Muscle layer of duodenum (tissue), 2 donors: ENCODE data around the gene IFT122.
"Not testable (repeated sequence)": the region's sequence is repeated elsewhere in the genome, so short reads cannot be mapped to it uniquely, and the experiment has no call there.

Experiments
- H3K27ac ChIP-seq: one replicate; pipeline ENCODE4 v1.7.0; 2013; ENCODE audit warnings: mild to moderate bottlenecking, low read length
- H3K27me3 ChIP-seq: one replicate; pipeline ENCODE4 v1.7.0; 2013; ENCODE audit warnings: low read depth, mild to moderate bottlenecking, control low read depth, low read length
- H3K36me3 ChIP-seq, 2 donors: one replicate each; pipeline ENCODE4 v1.7.0; 2013; ENCODE audit warnings: low read length in 2 of 2, control low read depth in 1 of 2, mild to moderate bottlenecking in 1 of 2; ENCODE audit not compliant: insufficient read depth in 2 of 2, control insufficient read depth in 1 of 2
- H3K4me1 ChIP-seq, 2 donors: one replicate each; pipeline ENCODE4 v1.7.0; 2013; ENCODE audit warnings: low read length in 2 of 2, mild to moderate bottlenecking in 2 of 2, control low read depth in 1 of 2, moderate library complexity in 1 of 2; ENCODE audit not compliant: insufficient read depth in 2 of 2, control insufficient read depth in 1 of 2
- H3K4me3 ChIP-seq, 2 donors: one replicate each; pipeline ENCODE4 v1.7.0; 2013; ENCODE audit warnings: low read length in 2 of 2, low read depth in 1 of 2, mild to moderate bottlenecking in 1 of 2
- H3K9me3 ChIP-seq, 2 donors: one replicate each; pipeline ENCODE4 v1.7.0; 2013; ENCODE audit warnings: low read length in 2 of 2, control low read depth in 1 of 2, mild to moderate bottlenecking in 1 of 2; ENCODE audit not compliant: control insufficient read depth in 1 of 2
- donor health status: healthy.

IFT122 gene

DNA sequence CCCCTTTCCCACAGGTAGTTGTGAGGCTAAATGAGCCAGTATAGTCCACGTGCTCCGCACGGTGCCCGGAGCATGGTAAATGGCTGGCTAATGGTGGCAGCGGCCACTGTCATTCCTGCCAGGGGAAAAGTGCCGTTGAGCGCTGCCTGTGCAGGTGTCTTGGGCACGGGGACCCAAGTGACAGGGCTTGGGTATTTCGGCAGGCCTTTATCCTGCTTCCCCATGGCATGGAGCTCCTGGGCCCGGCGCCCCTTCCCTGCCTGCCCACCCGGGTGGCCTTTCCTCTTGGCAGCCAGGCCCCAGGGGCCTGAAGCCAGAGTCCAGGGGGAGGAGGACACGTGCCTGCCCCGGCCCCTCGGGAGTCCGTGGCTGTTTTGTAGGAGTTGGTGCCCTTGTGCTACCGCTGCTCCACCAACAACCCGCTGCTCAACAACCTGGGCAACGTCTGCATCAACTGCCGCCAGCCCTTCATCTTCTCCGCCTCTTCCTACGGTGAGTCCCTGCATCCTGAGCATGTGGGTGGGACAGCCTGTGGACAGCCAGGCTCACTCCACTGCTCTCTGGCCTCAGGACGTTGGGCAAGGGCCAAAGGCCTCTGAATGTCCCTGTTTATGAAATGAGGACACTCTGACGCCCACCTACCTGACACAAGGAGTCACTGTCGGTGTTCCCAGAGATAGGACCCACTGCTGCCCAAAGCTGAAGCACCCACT is 75.2 kb downstream of the IFT122 start:
- not testable (repeated sequence) for H3K4me1 ChIP-seq, H3K27ac ChIP-seq, H3K9me3 ChIP-seq, H3K27me3 ChIP-seq, H3K4me3 ChIP-seq
- peaks cover 12 to 74% of the 10 kb centered on the region in 2 donors for H3K36me3 ChIP-seq

DNA sequence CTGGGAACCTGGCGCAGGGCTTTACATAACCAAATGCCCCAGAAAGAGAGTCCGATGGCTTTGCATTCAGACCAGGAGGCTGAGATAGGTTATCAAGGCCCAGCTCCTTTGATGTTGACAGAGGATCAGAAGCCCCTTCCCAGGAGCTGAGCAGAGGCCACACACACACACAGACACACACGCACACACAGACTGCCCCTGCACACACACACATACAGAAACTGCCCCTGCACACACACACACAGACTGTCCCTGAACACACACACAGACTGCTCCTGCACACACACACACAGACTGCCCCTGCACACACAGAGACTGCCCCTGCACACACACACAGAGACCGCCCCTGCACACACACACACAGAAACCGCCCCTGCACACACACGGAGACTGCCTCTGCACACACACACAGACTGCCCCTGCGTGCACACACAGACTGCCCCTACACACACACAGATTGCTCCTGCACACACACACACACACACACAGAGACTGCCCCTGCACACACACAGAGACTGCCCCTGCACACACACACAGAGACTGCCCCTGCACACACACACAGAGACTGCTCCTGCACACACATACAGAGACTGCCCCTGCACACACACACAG is 75.9 kb downstream of the IFT122 start:
- not testable (repeated sequence) for H3K4me3 ChIP-seq, H3K27ac ChIP-seq, H3K27me3 ChIP-seq, H3K4me1 ChIP-seq, H3K9me3 ChIP-seq
- peaks cover 12 to 68% of the 10 kb centered on the region in 2 donors for H3K36me3 ChIP-seq

DNA sequence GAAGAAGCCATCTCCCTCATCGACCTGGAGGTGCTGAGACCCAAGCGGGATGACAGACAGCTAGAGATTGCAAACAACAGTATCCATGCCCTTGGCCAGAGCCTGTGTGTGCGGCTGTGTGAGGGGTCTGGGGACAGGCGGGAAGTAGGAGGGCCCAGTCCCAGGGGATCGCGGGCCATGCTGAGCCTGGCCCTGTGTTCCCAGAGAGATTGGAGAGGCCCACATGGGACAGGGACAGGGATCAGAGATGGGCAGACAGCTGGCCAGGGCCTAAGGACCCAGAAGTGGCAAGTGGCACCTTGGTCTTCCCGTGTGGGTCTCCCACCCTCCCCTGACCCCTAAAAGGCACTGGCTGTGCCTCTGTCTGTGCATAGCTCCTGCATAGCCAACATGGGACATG is 77.5 kb downstream of the IFT122 start:
- Histone ChIP-seq H3K27me3 (no peaks in the 10 kb centered on the region), H3K9me3 (no peaks in the 10 kb centered on the region), H3K4me1 (no peaks in the 10 kb centered on the region), H3K36me3 (peaks cover 7 to 62% of the 10 kb centered on the region in 2 donors), H3K4me3 (no peak overlapping the region), H3K27ac (no peak overlapping the region)

DNA sequence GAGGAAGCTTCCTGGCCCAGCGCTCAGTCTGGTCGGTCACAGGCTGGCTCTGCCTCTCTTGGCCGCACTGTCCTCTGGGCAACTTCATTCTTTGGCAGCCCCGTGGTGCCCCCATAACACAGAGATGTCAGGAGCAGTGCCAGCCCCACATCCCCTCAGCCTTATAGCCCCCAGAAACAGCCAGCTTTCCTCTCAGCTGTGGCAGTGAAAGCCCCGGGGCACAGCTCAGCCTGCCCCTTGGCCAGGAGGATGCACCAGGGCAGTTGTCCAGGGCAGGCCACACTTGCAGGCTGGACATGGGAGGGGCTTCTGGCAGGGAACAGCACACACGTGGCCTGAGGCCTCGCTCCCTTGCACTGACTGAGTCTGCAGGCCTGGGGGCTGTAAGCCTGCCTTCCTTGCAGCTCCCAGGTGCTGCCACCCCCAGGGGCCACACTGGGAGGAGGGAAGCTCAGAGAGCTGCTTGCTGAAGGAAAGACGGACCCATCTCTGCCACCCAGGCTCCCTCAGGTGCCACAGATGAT is 78.1 kb downstream of the IFT122 start:
- H3K27me3 ChIP-seq: no peaks in the 10 kb centered on the region
- no peaks in the 10 kb centered on the region for H3K4me1 ChIP-seq
- H3K9me3 ChIP-seq: no peaks in the 10 kb centered on the region
- H3K4me3 ChIP-seq: no peak overlapping the region
- H3K27ac ChIP-seq: no peak overlapping the region
- peaks cover 4 to 56% of the 10 kb centered on the region in 2 donors for H3K36me3 ChIP-seq

DNA sequence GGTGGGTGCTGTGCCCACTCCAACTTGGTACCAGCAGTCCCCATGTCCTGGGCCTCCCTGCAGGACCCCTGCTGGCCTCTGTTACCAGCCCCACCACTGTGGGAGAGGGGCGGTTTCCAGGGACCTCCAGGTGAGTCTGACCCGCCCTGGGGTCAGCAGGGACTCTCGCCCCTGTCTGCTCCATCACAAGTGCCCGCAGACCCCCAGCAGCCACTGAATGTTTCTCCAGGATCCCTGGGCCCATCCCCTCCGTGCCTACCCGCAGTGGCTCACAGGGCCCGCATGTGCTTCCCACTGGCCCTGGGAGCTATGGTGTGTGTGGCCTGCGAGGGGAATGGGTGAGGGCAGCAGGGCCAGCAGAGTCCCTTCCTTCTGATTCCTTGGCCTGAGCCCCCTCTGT is 78.6 kb downstream of the IFT122 start:
- H3K27me3 ChIP-seq: no peaks in the 10 kb centered on the region
- H3K27ac ChIP-seq: no peak overlapping the region
- peaks cover 0 to 51% of the 10 kb centered on the region in 2 donors for H3K36me3 ChIP-seq
- no peaks in the 10 kb centered on the region for H3K9me3 ChIP-seq
- no peaks in the 10 kb centered on the region for H3K4me1 ChIP-seq
- H3K4me3 ChIP-seq: no peak overlapping the region

DNA sequence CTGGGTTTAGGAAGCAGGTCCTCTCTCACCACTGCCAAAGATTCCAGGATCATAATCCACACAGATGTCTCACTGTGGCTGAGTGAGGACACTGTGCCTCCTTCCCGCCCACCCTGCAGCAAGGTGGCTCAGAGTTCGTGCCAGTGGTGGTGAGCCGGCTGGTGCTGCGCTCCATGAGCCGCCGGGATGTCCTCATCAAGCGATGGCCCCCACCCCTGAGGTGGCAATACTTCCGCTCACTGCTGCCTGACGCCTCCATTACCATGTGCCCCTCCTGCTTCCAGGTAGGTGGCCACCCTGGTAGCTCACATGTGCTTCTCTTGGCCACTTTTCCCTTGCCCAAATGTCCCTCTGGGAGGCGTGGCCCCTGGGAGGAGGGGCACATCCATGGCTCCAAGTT is 79.4 kb downstream of the IFT122 start:
- no peaks in the 10 kb centered on the region for H3K9me3 ChIP-seq
- no peaks in the 10 kb centered on the region for H3K4me1 ChIP-seq
- no peaks in the 10 kb centered on the region for H3K27me3 ChIP-seq
- peaks cover 0 to 44% of the 10 kb centered on the region in 2 donors for H3K36me3 ChIP-seq
- H3K27ac ChIP-seq: no peak overlapping the region
- no peak overlapping the region for H3K4me3 ChIP-seq

DNA sequence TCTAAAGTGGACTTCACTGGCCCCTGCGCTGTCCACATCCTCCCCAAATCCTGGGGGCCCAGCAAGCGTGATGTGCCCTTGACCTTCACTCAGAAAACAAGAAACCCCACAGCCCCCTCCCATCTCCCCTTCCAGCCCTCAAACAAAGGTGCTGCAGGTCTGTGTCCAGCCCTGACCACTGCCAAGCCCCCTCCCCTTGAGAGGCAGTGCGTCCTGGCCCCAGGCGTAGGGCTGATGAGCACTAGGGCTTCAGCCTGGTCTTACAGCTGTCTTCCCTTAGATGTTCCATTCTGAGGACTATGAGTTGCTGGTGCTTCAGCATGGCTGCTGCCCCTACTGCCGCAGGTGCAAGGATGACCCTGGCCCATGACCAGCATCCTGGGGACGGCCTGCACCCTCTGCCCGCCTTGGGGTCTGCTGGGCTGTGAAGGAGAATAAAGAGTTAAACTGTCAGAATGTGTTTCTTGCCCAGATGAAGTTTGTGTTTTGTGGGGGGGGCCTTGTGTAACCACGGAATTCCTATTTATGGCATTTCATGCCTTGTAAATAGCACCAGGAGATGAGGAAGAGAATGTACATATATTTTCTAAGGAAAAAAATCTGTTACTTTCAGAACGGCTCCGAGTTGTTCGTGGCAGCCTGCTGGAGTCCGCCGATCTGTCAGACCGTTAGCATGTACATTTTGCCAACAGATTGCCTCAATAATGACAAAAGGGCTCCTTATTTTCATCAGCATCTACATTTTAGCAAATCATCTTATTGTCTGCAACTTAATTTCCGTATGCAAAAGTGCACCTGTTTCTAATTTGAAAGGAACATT is 80.1 kb downstream of the IFT122 start:
- peaks cover 0 to 41% of the 10 kb centered on the region in 2 donors for H3K36me3 ChIP-seq
- no peak overlapping the region for H3K4me3 ChIP-seq
- no peaks in the 10 kb centered on the region for H3K9me3 ChIP-seq
- no peak overlapping the region for H3K27ac ChIP-seq
- H3K4me1 ChIP-seq: no peaks in the 10 kb centered on the region
- H3K27me3 ChIP-seq: no peaks in the 10 kb centered on the region

DNA sequence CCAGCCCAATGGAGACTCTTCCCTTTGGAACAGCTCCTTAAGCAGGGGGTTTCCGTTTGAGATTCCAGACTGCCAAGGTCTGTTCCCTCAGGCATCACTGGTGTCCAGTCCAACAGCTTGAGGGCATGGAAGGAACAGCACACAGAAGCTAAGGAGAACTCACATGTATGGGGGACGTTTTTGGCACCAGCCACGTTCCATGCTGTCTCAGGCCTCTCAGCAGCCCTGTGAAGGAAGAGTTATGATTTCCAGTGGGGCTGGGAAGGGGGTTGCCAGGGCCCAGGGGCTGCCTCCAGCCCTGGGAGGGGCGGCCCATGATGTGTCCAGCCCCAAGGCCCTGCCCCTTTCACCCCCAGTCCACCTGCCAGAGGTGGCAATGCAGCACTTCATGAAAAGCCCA is 80.9 kb downstream of the IFT122 start:
- Histone ChIP-seq H3K4me3 (no peak overlapping the region), H3K27ac (no peak overlapping the region), H3K36me3 (peaks cover 0 to 35% of the 10 kb centered on the region in 2 donors), H3K27me3 (no peaks in the 10 kb centered on the region), H3K9me3 (no peaks in the 10 kb centered on the region), H3K4me1 (no peaks in the 10 kb centered on the region)

DNA sequence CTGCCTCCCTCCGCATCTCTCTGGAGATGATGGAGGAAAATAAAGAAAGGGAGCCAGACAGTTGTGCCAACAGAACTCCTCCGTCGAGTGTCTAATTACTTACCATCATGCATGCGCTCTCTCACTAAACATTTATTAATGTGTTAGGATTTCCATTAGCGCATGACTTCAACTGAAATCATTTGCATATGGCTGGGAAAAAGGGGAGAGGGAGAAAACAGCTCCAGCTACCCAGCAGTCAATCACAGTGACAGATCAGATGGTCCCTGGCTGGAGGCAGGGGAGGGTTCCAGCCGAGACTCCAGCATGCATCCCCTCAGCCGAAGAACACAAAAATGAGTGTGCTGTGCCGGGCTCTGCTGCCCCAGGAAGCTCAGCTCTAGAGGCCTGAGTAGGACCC is 81.6 kb downstream of the IFT122 start:
- Histone ChIP-seq H3K27ac (no peak overlapping the region), H3K4me3 (no peak overlapping the region), H3K4me1 (no peaks in the 10 kb centered on the region), H3K9me3 (no peaks in the 10 kb centered on the region), H3K36me3 (peaks cover 0 to 29% of the 10 kb centered on the region in 2 donors), H3K27me3 (no peaks in the 10 kb centered on the region)

DNA sequence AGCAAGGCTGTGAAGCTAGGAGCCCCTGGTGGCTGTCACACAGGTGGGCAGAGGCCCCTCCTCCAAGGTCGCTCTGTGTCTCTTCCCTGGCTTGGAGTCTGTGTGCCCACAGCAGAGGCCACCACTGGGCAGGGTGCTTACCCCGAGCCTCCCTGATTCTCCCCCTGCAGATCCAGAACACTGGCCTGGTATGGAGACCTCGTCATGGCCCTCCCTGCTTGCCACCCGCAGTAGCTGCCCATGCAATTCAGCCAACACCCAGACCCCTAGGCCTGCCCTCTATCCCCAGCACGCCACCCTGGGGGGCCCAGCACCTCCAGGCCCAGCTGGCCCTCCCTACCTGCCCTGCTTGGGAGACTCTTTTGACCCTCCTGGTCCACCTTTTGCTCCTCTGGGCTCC is 82.9 kb downstream of the IFT122 start:
- Histone ChIP-seq H3K4me3 (no peak overlapping the region), H3K27ac (no peak overlapping the region), H3K4me1 (no peaks in the 10 kb centered on the region), H3K27me3 (no peaks in the 10 kb centered on the region), H3K36me3 (peaks cover 0 to 15% of the 10 kb centered on the region in 2 donors), H3K9me3 (no peaks in the 10 kb centered on the region)

DNA sequence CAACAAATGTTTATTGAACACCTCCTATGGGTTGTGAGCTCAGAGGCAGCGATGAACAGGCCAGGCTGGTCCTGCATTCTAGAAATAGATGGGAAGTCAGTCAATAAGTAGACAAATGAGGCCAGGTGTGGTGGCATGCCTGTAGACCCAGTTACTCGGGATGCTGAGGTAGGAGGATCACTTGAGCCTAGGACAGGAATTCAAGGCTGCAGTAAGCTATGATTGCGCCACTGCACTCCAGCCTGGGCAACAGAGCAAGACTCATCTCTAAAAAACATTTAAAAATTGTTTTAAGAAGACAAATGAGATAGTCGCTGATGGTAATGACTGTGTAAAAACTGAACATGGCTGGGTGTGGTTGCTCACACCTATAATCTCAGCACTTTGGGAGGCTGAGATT is 84.1 kb downstream of the IFT122 start:
- Histone ChIP-seq H3K27ac (no peak overlapping the region), H3K4me3 (no peak overlapping the region), H3K9me3 (no peaks in the 10 kb centered on the region), H3K36me3 (peaks cover 0 to 11% of the 10 kb centered on the region in 2 donors), H3K4me1 (no peaks in the 10 kb centered on the region), H3K27me3 (no peaks in the 10 kb centered on the region)
